ENCODE results near the gene HOXC10. TPM values are rescaled to one million over a fixed set of nuclear protein-coding genes. Genes with fewer than 3 reads are reported as not detected.

The HOXC10 gene
- total RNA-seq, 1 experiment from 2014 or later, result 3.8 TPM

- Histone ChIP-seq H4K20me1 (ENCODE audit: insufficient read depth) (no peaks in the 10 kb centered on the region), H3K36me3 (ENCODE audit: control insufficient read depth in 1 of 2, insufficient read depth in 2 of 2, low read length in 2 of 2) (no peaks in the 10 kb centered on the region), H3K79me2 (ENCODE audit: insufficient read depth, low read length) (no peaks in the 10 kb centered on the region), H2AFZ (ENCODE audit: low read depth, low read length, poor library complexity, severe bottlenecking) (no peak overlapping the region), H3K4me1 (ENCODE audit: control insufficient read depth in 1 of 2, insufficient read depth in 2 of 2, low read length in 2 of 2) (peaks cover 12 to 15% of the 10 kb centered on the region in 2 experiments), H3K27me3 (ENCODE audit: insufficient read depth, low read length) (no peaks in the 10 kb centered on the region), H3K9me2 (ENCODE audit: insufficient read depth) (no peaks in the 10 kb centered on the region), H3K4me3 (replicated peaks in 1 of 2; ENCODE audit: low read depth in 1 of 2, low read length in 2 of 2) (no peak overlapping the region), H3K9ac (ENCODE audit: low read length) (no peak overlapping the region), H3K9me3 (ENCODE audit: control insufficient read depth in 1 of 2, insufficient read depth in 1 of 2, low read depth in 1 of 2, low read length in 2 of 2) (no peaks in the 10 kb centered on the region), H3K4me2 (ENCODE audit: low read length) (no peak overlapping the region), H3K27ac (ENCODE audit: low read depth, low read length) (no peak overlapping the region)
- BruUV-seq (replicated peaks), result no TSS peak
- ChIA-PET CTCF (no interaction called here), RAD21 (ENCODE audit: low non-redundant PET in 1 of 2, low total read pairs in 2 of 2, uncharacterized antibody in 2 of 2, unreplicated experiment in 2 of 2) (no interaction called here), POLR2A (no interaction called here)
- TF ChIP-seq CEBPB (IDR thresholded peaks at IDR 0.05; ENCODE audit: low read depth) (no peak), ZNF274 (IDR thresholded peaks at IDR 0.05; ENCODE audit: low read depth, low read length) (no peak), EGR1 (IDR thresholded peaks at IDR 0.05; ENCODE audit: low read depth) (no peak), ZBTB33 (IDR thresholded peaks at IDR 0.05; ENCODE audit: extremely low read depth, insufficient replicate concordance, low read length) (no peak), CTCF (IDR thresholded peaks at IDR 0.05 in 2 of 3, conservative IDR thresholded peaks at IDR 0.05 in 1 of 3; ENCODE audit: borderline replicate concordance in 1 of 3, insufficient read depth in 1 of 3, low read depth in 2 of 3, low read length in 2 of 3) (0 out of 6 replicates have a peak, but pooled peaks of 1 of the 3 experiments have one; percentile 19)
- DNase-seq (ENCODE audit: low read depth, low spot score), result no peak
- intact Hi-C loops (cut with micrococcal nuclease), result no loop called here
- no peak for ATAC-seq
These were observed 36.0 kb upstream of the HOXC10 start for GRCh38 chr12:53948650-53949593.
